Measurements from ENCODE around the gene GOPC.
A peak's percentile ranks its signal among the peaks of the same experiment; 100 is the strongest.

The GOPC gene

DNA sequence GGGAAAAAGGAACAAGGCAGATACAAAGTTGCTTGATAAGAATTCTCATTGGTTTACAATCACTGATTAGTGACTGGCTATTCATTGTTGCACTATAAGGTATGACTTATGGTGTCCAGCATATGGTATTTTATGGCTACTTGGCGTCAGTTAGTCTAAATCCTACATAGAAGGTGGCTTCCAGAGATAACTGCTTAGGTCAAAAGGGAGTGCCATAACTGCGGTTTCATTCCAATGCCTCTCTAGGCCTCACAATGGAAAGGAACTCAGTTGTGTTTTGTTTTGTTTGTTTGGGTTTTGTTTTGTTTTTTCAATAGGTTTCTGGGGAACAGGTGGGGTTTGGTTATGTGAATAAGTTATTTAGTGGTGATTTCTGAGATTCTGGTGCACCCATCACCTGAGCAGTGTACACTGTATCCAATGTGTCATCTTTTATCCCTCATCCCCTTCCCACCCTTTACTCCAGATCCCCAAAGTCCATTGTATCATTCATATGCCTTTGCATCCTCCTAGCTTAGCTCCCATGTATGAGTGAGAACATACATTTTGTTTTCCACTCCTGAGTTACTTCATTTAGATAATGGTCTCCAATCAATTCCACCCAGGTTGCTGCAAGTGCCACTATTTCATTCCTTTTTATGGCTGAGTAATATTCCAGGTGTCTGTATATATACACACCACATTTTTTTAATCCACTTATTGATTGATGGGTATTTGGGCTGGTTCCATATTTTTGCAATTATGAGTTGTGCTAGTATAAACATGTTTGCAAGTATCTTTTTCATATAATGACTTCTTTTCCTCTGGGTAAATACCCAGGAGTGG, 7.0 kb downstream of the GOPC start:
- no peak for DNase-seq (ENCODE audit: low read depth)

DNA sequence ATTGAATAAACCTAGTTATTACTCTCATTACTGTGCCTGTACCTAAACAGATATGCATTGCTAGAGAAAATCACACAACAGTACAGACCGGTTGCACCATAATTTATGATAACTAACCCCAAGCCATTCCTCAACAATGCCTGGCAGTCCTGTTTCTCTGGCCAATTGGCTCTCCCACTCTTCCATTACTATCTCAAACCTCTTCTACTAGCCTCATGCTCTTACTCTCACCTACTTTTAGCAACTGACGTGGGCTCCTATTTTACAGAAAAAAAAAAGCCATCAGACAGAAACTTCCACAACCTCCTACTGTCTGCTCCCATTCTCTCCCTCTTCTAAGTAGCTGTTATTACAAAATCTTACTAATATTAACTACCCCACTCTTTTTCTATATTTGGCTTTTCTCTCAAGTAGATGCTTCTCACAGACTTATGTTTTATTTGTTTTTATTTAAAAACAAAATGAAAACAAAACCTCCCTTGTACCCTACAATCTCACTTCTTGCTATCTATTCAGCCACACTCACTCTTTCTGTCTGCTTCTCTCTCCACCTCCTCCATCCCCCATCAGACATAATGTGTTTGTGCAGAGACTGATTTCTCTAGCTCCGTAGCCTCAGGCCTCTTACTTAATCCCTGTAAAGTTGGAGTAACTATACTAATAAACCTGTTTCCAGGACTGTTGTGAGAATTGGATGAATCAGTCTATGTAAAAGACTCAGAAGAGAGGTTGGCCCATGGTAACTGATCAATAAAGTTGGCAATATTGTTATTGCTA, 9.1 kb downstream of the GOPC start:
- DNase-seq (ENCODE audit: low read depth): no peak

DNA sequence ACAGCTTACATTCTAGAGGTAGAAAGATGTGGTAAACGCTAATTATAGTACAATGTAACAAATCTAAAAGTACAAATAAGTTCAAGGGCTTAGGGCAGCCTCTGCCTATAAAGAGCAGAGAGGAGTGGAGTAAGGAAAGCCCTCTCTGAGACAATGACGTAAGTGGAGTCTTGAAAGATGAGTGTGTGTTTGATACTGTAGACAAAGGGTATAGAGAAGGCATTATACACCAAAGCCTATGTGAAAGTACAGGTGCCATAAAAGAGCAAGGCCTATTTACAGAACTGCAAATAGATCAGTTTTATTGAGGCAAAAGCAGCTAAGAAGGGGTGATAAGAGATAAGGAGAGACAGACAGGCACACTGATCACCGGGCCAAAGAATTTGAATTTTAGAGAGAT, 10.9 kb downstream of the GOPC start:
- DNase-seq (ENCODE audit: low read depth): no peak

DNA sequence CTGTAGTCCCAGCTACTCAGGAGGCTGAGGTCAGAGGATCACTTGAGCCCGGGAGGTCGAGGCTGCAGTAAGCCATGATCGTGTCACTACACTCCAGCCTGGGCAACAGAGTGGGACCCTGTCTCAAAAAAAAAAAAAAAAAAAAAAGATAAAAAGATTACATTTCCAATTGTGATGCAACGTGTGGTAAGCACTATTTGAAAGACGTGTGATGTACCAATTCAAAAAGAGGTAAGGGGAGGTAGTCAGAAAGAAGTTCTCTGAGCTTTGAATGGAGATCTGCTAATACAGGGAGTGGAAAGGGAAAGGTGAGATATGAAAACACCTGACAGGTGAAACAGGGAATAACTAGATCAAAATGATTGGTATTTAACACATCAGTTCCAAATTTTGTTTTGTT, 11.9 kb downstream of the GOPC start:
- DNase-seq (ENCODE audit: low read depth): no peak

DNA sequence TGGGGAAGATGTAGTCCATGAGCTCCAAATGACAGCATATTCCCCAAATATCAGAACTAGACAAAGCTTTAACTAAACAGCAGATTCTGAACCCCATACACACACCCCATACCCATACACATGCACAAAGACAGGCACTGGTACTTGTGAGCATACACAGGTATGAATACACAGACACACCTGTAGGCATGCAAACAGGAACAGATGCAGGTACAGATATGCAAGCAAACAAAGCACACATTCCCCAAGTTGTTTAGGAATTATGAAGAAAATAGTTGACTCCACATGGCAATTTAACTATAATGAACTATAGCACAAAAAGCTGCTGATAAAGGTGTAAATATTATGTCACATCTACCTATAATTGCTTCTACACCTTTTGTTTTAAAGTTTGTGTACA, 16.7 kb downstream of the GOPC start:
- no peak for DNase-seq (ENCODE audit: low read depth)

DNA sequence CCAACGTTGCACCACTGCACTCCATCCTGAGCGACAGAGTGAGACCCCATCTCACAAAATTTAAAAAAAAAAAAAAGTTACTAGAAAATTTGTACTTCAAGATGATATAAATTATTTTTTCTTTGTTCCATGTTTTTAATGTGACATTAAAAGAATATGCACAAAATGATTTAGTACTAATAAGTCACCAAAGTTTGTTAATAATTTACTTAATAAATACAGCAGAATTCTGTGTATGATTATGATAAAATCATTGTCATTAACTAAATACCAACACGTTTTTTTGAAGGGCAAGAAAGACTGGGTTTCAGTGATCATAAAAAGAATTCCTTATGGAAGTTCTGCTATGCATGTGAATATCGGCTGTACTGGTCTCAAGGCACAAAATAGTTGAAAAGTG, 28.1 kb downstream of the GOPC start:
- no peak for DNase-seq (ENCODE audit: low read depth)

DNA sequence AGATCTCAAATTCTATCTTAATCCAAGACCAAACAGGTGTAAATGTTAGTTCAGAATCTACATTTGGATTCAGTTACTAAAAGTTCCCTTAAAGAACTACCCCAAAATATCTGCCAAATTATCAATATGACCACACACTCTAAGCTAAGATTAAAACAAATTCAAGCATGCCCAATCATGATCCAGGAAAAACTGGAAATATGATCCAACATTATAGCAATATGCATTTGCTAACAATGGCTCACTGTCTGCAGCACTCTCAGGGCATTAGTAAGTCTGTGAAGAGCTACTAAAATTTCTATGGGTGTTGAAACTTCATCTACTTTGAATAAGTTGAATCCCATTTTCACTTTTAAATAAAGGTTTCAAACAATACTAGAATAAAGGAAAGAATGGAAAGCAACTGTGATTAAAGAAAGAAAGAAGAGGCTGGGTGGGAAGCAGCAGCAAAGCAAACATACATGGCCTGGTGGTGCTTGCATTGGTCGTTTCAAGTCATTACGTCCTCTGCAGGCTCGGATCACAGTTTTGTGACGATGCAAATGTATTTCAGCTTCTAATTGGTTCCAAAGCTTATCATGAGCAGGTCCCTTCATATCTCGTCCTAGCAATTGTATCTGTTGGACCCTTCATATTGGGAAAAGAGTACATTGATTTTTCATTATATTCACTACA, 29.2 kb downstream of the GOPC start:
- DNase-seq (ENCODE audit: low read depth): no peak

DNA sequence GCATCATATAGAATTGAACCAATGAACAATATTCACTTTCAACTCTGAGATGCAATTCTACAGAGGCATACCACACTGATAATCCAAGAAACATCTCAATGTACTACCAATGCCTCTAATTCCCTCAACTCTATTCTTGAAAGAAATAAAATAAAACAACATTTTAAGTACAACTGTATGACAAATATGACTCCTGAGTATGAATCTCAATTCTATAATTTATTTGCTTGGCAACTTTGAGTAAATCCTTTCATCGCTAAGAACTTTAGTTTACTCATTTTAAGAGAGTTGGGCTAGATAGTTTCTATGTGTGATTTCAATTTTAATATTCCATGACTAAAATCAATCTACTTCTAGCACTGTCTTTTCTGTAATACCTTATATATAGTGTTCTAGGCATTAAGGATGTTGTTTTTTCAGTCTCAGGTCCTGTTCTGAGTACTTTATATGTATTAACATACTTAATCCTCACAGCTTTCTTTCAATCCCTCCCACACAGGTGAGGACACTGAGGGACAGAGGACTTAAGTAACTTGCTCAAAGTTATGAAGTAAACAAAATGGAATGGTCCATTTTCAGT, 33.4 kb downstream of the GOPC start:
- DNase-seq (ENCODE audit: low read depth): no peak

DNA sequence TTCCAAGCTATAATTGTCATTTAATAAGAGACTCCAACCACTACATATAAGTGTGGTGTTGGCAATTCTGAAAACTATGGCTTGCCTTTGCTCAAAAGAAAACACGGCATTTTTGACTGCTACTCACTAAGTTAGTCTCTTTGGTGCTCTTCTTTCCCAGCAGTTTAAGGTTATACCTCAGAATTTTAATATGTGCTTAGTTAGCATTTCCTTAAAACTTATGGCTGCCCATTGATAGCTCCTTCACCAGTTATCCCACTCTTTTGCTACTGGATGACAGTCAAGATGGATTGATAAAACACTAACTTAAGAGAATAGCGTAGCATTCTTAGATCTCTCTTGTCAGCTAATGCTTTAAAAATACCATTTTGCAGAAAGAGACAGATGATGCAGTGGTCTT, 34.1 kb downstream of the GOPC start:
- no peak for DNase-seq (ENCODE audit: low read depth)

DNA sequence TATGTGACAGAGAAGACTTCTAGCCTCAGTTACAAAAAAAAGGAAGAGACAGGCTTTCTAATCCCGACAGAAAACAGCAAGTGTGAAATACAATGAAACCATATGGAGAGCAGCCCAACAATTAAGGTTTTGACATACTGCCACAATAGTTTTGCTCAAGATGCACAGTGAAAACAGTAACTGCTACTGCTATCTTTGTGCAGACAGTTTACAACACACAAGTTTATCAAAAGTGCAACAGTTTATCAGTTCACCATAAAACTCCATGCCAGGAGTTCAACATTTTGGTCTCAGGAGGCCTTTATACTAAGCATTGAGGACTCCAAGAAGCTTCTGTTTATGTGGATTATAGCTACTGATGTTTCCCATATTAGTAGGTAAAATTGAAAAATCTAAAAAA, 37.6 kb downstream of the GOPC start:
- no peak for DNase-seq (ENCODE audit: low read depth)

DNA sequence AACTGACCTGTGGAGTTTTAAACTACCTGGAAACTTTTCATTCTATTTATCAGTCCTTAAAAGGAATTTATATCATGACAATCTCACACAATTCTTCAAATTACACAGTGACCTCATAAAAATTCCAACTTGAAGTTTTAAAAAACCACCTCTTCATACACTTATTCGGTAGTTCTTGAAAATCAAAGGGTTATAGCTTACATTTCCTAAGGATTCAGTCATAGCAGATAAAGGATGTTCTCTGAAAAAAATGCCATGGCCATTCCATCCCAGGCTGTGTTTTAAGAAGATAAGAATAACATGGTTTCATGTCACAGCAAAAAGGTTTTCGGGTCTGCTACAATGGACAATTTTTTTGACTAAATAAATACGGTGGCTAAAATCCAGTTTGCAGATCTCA, 41.2 kb downstream of the GOPC start:
- DNase-seq (ENCODE audit: low read depth): no peak

DNA sequence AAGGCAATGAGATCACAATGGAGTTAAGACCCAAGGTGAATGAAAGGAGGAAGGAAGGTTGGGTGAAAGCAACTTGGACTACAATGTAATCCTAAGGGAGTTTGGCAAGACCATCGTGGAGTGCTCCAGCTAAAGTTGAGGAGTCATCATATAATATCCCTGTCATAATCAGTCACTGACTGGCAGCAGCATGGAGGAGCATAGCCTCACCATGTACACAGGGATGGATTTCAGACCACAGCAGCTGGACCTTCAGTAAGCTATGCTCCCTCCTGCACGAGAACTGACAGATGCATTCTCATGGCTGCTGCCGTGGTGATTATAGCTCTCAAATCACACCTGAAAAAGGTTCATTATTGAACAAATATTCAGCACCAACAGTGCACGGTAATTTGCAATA, 43.0 kb downstream of the GOPC start:
- no peak for DNase-seq (ENCODE audit: low read depth)

DNA sequence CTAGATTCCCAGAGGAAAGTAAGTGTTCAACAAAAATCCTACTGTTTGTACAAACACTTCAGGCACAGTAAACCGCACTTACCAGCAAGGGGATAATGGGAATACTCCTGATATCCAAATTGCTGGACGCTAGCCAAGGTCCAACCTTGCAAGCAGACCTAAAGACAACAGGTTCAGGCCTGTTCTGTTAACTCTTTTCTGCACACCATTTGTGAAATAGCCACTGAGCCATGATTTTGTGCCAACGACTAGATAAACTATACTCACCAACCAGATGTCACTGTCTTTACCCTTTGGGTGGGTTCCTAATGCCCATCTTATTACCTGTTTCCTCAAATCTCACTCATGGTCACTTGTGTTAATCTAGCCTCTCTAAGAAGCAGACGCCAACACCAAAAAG, 43.5 kb downstream of the GOPC start:
- DNase-seq (ENCODE audit: low read depth): no peak

DNA sequence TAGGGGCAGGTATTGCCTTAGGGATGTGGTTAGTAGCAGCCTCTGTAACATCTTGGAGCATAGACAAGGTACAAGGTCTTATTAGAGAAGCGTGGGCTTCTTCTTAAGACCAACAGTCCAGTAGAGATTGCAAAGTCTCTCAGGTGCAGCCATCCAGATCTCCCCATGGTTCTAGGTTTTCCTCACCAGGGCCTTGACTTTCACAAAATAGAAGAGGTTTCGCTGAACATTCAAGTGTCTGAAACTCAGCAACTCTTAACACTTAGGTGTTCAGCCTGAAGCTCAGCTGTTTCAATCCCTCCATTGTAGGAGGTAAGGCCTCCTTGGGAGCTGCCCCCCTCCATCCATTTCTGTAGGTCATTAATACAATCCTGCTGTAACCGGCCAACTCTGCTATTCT, 44.4 kb downstream of the GOPC start:
- no peak for DNase-seq (ENCODE audit: low read depth)

DNA sequence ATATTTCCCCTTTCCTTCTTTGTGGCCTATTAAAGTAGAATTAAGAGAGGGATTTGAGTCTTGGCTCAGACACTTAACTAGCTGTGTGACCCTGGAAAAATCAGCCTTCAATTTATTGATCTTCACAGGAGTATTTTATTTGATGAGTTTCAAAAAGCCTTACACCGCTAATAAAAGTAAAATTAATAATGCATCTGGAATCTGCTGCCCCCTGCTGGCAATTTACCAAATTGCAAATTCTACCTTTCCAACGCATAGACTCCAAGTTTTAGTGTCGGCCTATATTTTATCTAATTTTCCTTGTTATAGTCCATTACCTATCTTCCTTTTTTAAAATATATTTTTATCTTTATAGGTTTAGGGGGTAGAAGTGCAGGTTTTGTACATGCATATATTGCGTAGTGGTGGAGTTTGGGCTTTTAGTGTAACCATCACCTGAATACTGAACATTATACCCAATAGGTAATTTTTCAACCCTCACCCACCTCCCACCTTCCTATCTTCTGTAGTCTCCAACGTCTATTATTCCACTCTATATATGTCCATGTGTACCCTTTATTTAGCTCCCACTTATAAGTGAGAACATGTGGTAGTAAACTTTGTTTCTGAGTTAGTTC, 46.3 kb downstream of the GOPC start:
- peak; percentile 56 for DNase-seq (ENCODE audit: low read depth)

DNA sequence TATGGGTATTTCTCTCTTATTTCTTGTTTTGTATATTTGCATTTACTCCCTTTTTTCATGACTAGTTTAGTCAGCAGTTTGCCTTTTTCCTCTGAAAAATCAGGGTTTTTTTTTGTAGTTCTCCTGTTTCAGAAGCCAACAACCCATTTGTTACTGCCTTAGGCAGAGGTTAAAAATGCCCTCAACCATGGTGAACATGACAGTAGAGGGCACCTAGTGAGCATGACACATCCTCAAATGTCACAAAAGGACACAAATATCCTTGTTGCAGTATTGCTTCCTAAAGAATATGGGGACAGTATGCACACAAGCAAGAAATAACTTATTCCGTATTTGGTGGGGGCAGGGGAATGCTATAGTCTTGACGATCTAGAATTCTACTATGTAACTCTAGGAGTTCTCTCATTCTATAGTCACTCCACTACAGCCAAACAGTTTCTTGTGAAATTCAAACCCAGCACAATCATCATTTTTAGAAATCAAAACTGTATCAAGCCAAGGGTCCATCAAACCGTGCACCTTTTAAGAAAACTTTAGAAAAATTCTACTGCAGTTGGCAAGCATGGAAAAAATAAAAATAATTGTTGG, 47.0 kb downstream of the GOPC start:
- no peak for DNase-seq (ENCODE audit: low read depth)

DNA sequence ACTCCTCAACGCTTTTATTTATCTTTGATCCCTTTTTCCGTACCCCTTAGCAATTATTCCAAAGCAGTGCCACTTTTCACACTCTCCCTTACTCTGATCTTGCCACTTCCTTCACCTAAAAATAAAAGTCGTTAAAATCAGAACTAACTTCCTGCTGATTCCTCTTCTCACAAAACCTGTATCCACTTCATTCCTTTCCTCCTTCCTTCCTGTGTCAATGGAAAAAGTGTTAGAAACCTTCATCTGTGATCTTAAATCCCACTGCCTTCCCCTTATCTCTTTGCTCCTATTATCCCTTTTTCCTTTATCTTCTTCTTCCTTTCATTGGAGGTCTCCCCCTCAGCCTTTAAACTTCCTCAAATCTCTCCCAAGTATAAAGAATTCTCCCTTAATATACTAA, 49.2 kb downstream of the GOPC start:
- DNase-seq (ENCODE audit: low read depth): no peak

DNA sequence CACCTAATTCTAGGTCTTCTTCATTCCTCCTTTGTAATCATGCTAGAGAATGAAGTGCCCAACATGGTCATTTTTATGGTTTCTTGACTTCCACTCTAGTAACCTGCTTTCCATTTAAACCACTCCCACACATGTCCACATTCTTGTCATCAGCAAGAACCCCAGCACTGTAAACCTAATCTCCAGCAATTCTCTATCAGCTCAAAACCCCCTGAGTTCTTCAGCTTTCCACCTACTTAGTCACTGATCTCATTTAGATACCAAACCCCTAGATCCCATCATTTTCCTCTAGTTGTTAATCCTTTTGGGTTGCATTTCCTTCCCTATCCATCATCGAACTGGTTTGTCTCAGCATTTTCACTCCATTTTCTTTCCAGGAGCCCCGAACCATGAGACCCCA, 49.7 kb downstream of the GOPC start:
- no peak for DNase-seq (ENCODE audit: low read depth)

DNA sequence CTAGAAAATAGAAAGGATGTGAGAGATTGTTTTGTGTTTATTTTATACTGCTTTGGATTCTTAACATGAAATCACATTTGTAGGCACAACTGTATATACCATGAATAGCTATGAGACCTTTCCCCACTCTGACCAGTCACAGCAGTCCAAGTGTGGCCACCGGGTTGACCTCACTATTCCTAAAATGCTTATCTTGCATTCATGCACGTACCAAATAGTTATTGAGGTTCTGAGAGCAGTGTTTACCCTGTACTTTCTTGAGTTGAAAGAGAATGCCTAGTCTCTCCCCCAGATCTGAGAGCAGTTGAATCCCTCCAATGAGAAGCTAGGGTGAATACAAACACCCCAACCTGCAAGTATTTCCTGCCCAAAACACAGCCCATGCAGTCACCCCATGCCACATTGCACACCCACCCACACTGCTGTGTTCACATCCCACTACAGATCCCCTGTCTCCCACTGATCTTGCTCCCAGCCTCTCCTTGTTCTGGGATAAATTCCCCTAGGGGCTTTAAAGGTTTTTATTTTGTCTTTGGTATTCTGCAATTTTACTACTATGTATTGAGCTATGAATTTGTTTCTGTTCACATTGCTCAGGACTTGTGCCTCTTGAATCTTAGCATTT, 51.6 kb downstream of the GOPC start:
- no peak for DNase-seq (ENCODE audit: low read depth)

DNA sequence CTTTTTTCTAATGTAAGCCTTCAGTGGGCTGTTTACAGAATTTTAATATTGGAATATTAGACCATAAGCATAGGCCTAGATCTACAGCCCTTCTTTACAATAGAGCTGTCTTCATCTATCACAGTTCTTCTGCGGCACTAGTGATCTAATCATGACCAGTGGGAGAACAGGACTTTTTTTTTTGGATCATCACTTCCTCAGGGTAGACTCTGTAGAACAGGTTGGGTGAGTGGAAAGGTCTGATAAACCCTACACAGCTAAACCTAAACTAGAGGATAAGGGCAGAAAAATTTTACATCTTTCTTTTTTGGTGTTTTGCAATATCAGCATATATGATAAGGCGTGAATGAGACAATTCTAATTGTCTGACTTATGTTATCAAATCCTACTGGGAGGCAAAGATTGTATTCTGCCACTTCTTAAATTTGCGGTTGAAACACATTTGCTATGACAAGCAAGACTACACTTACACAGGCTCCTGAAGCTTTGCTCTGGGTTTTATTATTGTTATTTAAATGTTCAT, 52.2 kb downstream of the GOPC start:
- DNase-seq (ENCODE audit: low read depth): no peak

DNA sequence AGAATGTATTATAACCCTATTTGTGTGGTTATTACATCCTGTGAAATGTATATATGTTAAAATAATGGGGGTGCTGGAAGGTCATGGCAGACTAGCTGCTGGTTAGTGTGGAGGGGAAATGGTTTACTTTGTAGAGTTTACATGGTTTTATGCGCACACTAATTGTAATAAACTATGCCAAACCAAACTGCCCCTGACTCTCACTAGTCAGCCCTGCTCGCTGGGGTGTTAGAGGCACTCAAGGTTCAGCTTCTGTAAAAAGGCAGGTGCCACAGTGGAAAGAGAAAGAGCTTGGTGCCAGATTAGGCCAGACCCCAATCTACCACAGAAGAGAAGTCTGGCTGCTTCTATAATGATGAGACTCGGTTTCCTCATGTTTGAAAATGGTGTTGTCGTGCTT, 52.7 kb downstream of the GOPC start:
- no peak for DNase-seq (ENCODE audit: low read depth)
